Amniotic stem cell (primary cell): ENCODE data around the gene SAFB.
"Not testable (repeated sequence)": the region's sequence is repeated elsewhere in the genome, so short reads cannot be mapped to it uniquely, and the experiment has no call there.

Experiments used
- DNase-seq: peaks from one replicate; lab custom pipeline; 2025; lab: John Stamatoyannopoulos, UW

Gene SAFB

GRCh38 chr19:5684694-5685430 lies 62.0 kb downstream of the SAFB start:
- DNase-seq, result no peak

- DNase-seq, result no peak
Observed at GRCh38 chr19:5686326-5686646, 63.4 kb downstream of the SAFB start.

GRCh38 chr19:5686647-5687359 lies 63.9 kb downstream of the SAFB start:
- DNase-seq, result peak; percentile 84

- no peak for DNase-seq
Observed at GRCh38 chr19:5687360-5688198, 64.7 kb downstream of the SAFB start.

GRCh38 chr19:5688262-5688881 lies 65.5 kb downstream of the SAFB start:
- DNase-seq, result not testable (repeated sequence)

GRCh38 chr19:5690125-5690954 lies 67.5 kb downstream of the SAFB start, which contains the start of gene RPL36:
TSS of gene RPL36 (plus strand) at chr19:5690295. CDS start at chr19:5690508, 213 bp downstream.
- peak; percentile 81 for DNase-seq

- no peak for DNase-seq
Observed at GRCh38 chr19:5690955-5691821, 68.3 kb downstream of the SAFB start.

GRCh38 chr19:5691822-5692722 lies 69.2 kb downstream of the SAFB start:
- DNase-seq, result no peak

- DNase-seq, result no peak
Observed at GRCh38 chr19:5692723-5693194, 69.9 kb downstream of the SAFB start.

- no peak for DNase-seq
Observed at GRCh38 chr19:5693195-5694166, 70.6 kb downstream of the SAFB start.

GRCh38 chr19:5694167-5694955 lies 71.5 kb downstream of the SAFB start:
- no peak for DNase-seq

- no peak for DNase-seq
Observed at GRCh38 chr19:5694956-5695648, 72.2 kb downstream of the SAFB start.

- DNase-seq, result no peak
Observed at GRCh38 chr19:5695649-5696195, 72.8 kb downstream of the SAFB start.

GRCh38 chr19:5696196-5697021 lies 73.5 kb downstream of the SAFB start:
- DNase-seq, result no peak
